Middle frontal gyrus (tissue), 1 donor: ENCODE results near the gene CCDC137.
"Not testable (repeated sequence)": the region's sequence is repeated elsewhere in the genome, so short reads cannot be mapped to it uniquely, and the experiment has no call there.

Experiments used
- DNase-seq: peaks from one replicate; pipeline ENCODE4 v3.0.0-alpha.2; 2015; ENCODE audit warnings: low spot score; ENCODE audit errors: extremely low spot score

CCDC137 gene

GRCh38 chr17:81650951-81651350 is 15.6 kb upstream of the CCDC137 start:
- DNase-seq: no peak

GRCh38 chr17:81651692-81652091 is 14.8 kb upstream of the CCDC137 start:
- no peak for DNase-seq

GRCh38 chr17:81652906-81653771 is 13.4 kb upstream of the CCDC137 start:
- DNase-seq: no peak

GRCh38 chr17:81655378-81656117 is 11.0 kb upstream of the CCDC137 start:
- DNase-seq: no peak

- no peak for DNase-seq
These were observed 10.3 kb upstream of the CCDC137 start, which contains the start of gene PDE6G for GRCh38 chr17:81656118-81656743. Gene PDE6G (minus strand): TSS chr17:81656542. CDS start chr17:81653305, 3,237 bp downstream.

GRCh38 chr17:81656835-81657234 is 9.7 kb upstream of the CCDC137 start:
- no peak for DNase-seq

- no peak for DNase-seq
These were observed 7.5 kb upstream of the CCDC137 start for GRCh38 chr17:81659038-81659437.

- no peak for DNase-seq
These were observed 6.1 kb upstream of the CCDC137 start for GRCh38 chr17:81660441-81660840.

- DNase-seq: no peak
These were observed 4.5 kb upstream of the CCDC137 start for GRCh38 chr17:81662002-81662401.

- no peak for DNase-seq
These were observed 2.5 kb upstream of the CCDC137 start for GRCh38 chr17:81664051-81664470.

- DNase-seq: no peak
These were observed 1.1 kb upstream of the CCDC137 start for GRCh38 chr17:81665205-81666091.

- DNase-seq: no peak
These were observed 520 bp upstream of the CCDC137 start for GRCh38 chr17:81666092-81666341.

GRCh38 chr17:81667754-81668153 is 1.2 kb downstream of the CCDC137 start:
- DNase-seq: no peak

GRCh38 chr17:81672504-81672903 is 6.0 kb downstream of the CCDC137 start:
- no peak for DNase-seq

GRCh38 chr17:81672954-81673353 is 6.4 kb downstream of the CCDC137 start:
- DNase-seq: no peak

GRCh38 chr17:81673561-81674258 is 7.2 kb downstream of the CCDC137 start:
- DNase-seq: no peak

- DNase-seq: not testable (repeated sequence)
These were observed 9.1 kb downstream of the CCDC137 start for GRCh38 chr17:81675515-81676221.

GRCh38 chr17:81676906-81677305 is 10.4 kb downstream of the CCDC137 start:
- DNase-seq: no peak

- no peak for DNase-seq
These were observed 13.6 kb downstream of the CCDC137 start for GRCh38 chr17:81680150-81680549.

GRCh38 chr17:81681672-81682071 is 15.1 kb downstream of the CCDC137 start:
- DNase-seq: no peak
